Measurements from ENCODE around the gene SWI5.

DNA sequence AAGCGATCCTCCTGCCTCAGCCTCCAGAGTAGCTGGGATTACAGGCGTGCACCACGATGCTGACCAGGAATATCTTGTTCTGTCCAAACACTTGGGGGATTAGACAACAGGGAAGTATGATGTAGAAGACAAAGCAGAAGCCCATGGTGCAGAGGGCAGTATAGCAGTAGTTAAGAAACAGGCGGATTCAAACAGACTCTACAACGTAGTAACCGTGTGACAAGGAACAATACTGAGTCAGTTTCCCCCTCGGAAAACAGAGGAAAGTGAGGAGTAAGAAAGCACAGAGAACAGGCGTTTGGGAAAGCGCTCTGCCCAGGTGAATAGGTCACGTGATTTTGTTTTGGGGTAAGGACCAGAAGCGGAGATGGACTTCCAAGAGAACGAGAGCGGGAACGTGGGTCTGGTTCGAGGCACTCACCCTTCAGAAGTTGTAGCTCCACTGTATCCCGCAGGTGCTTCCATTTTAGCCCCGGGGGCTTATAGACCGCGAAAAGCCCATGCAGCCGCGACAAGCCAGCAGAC lies 45.9 kb downstream of the SWI5 start:
- TF ChIP-seq, protein P1, sequence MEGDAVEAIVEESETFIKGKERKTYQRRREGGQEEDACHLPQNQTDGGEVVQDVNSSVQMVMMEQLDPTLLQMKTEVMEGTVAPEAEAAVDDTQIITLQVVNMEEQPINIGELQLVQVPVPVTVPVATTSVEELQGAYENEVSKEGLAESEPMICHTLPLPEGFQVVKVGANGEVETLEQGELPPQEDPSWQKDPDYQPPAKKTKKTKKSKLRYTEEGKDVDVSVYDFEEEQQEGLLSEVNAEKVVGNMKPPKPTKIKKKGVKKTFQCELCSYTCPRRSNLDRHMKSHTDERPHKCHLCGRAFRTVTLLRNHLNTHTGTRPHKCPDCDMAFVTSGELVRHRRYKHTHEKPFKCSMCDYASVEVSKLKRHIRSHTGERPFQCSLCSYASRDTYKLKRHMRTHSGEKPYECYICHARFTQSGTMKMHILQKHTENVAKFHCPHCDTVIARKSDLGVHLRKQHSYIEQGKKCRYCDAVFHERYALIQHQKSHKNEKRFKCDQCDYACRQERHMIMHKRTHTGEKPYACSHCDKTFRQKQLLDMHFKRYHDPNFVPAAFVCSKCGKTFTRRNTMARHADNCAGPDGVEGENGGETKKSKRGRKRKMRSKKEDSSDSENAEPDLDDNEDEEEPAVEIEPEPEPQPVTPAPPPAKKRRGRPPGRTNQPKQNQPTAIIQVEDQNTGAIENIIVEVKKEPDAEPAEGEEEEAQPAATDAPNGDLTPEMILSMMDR (conservative IDR thresholded peaks at IDR 0.05; ENCODE audit: low read length): no peak
- TF ChIP-seq EZH2phosphoT487 (IDR thresholded peaks at IDR 0.05; ENCODE audit: borderline replicate concordance, low read depth, low read length): no peak
